Activated CD8-positive, alpha-beta memory T cell treated with anti-CD3 and anti-CD28 coated beads, Interleukin-2, amount 50 U/mL, for 24 hours (primary cell): ENCODE results near the gene BCLAF3.
A peak's percentile ranks its signal among the peaks of the same experiment; 100 is the strongest.

Experiments
- DNase-seq: peaks from one replicate; pipeline ENCODE4 v3.0.0-alpha.2; 2020; ENCODE audit errors: extremely low read depth

Gene BCLAF3

DNA sequence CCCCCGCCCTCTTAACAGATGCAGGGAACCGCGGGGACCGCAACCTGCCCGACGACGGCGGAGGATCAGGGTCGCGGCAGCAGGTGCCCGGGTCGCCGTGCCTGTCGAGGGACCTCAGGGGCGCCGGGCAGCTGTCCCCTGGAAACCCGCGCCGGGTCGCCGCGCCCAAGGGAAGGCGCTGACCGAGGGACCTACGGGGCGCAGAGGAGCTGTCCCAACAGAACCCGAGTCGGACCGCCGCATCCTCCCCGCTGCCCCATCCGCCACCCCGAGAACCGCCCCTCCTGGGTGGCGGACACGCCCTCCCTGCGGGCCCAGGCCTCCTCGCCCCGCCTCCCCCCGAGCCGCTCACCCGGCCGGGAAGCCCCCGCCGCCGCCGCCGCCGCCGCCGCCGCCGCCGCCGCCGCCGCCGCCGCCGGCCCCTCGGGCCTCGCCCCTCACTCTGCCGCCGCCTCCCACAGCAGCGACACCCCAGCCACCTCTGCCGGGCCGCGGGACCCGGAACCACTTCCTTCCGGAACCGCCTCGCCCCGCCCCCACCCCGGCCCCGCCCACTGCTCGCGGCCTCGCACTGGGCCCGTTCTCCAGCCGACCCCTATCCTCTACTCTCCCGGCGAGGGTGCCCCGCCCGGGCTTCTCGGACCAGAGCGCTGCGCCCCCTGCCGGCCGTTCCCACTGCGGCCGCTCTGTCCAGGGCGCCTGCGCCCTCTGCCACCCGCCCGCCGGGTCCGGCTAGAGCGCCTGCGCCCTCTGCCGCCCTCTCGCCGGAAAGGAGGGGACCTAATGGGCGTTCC lies at the start of gene BCLAF3:
Gene BCLAF3 (minus strand): TSS at position 506 of the 794 bp plus-strand sequence. CDS start 20,797 bp downstream, outside the sequence.
- peak; percentile 40 for DNase-seq

DNA sequence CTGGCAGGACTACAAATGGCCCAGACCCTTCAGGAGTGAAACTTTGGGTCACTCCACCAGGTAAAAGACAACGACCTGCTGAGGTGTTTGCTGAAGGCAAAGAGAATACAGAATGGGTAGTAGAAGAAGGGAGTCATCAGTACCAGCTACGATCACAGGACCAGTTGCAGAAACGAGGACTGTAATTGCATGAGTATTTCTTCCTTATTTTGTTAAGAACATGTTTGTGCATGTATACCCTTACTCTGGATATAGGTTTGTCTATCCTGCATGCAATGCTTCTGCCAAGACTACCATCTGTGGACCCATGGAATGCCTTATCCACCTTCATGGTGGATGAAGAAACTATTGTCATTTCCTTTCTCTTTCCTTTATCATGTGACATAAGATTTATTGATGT lies 48.1 kb upstream of the BCLAF3 start:
- DNase-seq, result no peak

DNA sequence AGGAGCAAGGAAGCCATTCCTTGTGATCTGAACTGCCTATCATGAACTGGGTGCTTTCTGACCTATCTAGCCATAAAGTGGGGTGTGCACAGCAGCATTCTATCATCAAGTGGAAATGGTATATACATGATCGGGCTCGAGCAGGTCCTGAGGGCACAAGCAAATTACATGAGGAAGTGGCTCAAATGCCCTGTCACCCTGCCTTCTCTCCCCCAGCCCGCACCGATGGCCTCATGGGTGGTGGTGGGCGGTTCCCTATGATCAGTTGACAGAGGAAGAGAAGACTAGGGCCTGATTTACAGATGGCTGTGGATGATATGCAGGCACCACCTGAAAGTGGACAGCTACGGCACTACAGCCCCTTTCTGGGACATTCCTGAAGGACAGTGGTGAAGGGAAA lies 46.3 kb upstream of the BCLAF3 start:
- no peak for DNase-seq

DNA sequence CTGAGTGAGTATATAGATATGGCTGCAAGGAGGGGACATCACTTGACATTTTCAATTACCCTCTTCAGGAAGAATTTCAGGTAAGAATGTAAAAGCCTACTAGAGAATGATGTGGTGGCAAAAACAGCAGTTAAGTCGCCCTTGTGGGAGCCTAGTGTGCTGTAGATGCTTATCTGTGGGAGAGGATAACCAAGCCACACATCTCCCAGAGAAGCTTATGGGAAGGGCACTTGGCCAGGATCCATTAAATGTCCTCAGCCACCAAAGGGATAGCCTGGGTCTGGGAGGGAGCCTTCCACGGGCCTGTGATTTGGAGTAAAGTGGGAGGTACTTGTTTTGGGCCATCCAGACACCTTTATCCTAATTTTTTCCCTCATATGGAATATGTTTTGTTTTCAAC lies 41.3 kb upstream of the BCLAF3 start:
- no peak for DNase-seq

DNA sequence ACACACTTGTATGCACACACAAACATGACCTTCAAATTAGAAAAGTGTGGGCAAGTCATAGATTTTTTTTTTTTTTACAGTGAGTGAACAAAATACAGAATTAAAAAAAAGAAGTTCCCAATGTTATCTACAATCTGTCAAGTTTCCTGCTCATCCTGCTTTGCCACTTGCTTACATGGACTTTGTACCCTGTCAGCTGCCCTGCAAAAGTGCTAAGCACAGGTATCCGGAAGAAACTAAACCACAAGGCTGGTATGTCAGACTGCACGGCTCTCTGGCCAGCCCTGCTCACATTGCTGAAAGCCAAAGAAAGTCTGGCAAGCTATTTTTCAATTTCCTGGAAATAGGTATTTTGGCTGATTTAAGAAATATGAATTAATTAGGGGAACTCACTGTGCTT lies 38.9 kb upstream of the BCLAF3 start:
- DNase-seq, result no peak

DNA sequence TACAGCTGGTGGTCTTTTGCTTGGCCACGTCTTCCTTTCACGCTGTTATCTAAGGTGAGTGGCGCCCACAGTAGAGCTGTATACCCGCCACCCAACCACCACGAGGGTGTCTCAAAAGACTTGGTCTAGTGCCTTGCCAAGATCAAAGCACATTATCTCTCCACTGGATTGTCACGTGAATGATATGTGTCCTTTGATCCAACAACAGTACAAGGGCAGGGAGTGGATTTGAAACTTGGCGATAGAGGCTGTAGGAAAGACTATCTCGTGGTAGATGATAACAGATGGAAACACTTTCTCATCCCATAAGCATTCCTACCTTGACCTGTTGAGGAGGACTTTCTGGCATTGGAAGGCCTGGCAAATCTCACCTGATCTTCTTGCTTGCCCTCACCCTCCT lies 37.7 kb upstream of the BCLAF3 start:
- no peak for DNase-seq

DNA sequence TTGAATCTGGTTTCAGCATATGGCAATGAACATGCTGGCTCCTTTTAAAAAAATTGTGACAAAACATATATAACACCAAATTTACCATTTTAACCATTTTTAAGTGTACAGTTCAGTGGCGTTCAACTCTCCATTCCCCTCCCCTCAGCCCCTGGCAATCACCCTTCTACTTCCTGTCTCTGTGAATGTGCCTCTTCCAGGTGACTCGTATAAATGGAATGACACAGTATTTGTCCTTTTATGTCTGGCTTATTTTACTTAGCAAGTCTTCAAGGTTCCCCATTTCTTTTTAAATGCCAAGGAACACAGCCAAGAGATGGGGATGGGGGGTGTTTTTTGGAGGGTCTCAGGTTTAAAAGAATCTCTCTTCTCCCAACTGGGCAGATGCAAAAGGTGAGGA lies 35.4 kb upstream of the BCLAF3 start:
- no peak for DNase-seq

DNA sequence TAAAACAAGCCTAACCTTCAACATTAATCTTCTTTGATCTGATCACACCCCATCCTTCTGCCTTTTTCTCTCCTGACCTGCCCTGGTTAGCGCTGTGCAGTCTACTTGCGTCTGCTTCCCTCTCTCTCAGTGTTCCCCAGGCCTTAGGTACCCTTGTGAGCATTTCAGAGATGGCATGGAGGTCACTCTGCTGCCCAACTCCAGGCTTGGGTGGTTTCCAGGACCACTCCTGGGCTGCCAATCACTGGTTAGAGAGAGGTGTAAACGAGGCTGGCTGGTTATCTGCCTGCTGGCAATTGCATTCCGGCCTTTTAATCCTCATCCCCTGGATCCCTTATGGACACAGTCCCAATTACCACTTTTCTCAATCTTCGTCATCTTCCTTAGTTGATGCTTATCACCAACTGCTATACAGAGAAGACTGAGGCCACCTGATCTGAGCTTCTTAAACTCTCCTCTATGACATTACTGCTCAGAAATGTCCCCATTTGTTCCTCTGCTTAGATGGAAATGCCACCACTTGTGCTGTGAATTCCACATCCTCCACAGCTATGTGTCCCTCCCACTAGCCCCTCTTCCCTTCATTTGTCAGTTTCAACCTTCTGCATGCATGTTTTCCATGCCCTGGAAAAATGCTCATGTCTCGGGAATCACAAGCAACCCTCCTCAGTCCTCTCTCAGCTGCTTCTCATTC lies 29.0 kb upstream of the BCLAF3 start:
- no peak for DNase-seq

DNA sequence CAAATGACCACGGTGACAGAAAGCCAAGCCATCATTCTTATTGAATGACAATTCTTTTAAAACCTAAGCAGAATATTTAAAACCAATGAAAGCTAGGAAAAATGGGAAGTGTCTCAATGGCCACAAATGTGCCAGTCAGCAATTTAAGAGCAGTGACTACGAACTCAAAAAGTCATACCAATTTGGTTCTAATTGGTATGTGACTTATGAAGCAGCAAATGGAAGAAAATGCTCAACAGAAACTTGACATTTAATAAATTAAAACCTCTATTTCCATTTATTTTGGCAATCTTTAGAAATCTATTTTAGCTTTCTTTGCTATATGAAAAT lies 25.7 kb upstream of the BCLAF3 start:
- no peak for DNase-seq

DNA sequence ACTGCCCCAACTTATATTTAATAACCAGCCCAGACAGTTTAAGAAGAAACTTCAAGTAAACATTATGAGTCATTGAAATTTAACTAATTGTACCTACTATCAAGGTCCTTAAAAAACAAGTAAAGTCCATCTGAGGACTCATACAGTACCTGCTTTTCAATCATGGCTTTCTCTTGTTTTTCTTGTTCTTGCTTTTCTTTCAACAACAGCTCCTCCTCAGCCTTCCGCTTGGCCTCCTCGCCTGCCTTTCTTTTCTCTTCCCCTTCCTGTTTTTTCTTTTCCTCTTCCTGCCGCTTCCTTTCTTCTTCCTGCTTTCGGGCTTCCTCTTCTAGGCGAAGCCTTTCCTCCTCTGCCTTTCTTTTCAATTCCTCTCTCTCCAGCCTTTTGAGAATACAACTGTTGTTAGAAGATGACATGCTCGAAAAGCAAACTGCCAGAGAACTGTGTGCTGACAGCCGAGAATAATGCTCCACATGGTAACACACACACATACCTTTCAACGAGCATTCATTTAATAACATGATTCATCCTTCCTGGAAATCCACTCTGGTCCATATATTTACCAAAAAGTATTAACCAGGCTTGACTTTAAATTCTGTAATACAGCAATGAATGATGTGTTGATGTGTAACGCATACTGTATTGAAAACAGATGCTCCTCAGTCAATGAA lies 25.2 kb upstream of the BCLAF3 start:
- DNase-seq, result no peak

DNA sequence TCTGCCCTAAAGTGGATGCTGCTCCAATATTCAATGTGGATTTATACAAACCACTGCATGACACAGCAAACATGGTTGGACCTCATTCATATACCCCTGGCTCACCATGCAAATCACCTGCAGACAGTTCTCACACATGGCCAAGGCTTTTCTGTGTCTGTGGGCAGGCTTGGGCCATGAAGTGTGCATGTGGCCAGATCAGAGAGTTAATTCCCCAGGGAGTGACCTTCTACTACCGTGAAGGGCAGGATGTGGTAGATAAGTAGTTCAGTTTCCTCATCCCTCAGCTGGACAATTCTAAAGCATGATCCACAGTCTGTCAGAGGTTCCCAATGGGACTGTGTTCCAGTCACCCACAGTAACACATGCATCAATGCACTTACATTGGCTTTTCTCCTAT lies 24.6 kb upstream of the BCLAF3 start:
- DNase-seq, result no peak

DNA sequence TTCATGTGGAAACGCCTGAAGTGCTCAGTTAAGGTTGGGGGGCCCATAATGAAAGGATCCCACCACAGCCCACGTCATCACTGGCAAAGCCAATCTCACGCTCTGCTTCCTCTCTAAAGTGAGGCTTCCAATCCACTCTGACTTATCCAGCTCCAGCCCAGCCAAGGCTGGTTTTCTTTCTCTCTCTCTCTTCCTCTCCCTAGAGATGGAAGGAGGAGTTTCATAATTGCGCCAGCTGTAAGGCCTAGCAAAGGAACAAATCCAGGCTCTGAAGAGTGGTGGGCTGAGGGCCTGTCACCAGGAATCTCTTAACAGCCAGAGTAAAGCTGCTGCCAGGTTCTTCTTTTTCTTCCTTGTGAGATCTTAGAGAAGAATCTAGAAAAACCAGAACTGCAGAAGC lies 20.7 kb upstream of the BCLAF3 start:
- no peak for DNase-seq

DNA sequence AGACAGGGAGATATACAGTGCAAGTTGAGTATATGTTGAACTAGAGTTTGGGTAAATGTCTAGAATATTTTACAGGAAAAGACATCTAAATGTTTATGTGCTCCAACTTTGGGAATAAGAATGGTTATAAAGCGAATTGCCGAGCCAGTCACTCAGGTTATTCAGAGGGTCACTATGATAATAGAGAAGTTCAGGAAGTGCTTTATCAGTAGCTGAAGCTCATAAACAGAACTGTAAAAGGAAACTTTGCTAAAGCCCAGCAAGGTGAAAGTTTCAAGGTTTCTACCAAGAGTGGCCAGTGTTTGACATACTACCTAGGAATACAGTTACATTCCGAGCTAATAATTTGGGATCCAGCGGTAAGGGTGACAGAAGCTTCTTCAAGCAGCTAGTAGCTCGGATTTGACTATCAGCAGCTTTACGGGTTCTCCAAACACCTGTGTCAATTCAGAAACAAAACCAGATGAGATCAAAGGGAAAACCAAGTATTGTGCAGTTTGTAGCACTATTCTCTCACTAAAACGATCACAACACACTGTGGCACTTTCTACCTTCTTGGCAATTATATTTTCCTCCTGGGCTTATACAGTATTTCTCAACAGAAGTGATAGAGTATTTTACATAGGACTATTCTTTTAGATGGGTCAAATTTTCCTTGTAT lies 17.2 kb upstream of the BCLAF3 start:
- no peak for DNase-seq

DNA sequence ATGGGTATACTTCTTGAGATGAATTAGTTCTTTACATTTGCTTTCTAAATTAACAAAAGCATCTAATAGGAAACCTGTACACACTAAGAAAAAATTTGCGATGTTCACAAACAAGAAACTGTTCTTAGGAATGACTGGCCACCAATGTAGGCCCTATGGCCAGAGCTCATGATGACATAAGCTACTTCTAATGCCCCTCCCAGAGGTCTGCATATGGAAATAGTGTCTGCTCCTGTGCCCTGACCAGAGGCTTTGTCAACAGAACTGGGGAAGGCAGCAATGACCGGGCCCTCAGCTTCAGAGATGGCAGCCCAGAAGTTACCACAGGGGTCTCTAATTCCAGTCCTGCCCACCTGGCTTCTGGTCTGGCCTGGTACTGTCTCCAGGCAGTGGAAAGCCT lies 15.0 kb upstream of the BCLAF3 start:
- DNase-seq, result no peak

DNA sequence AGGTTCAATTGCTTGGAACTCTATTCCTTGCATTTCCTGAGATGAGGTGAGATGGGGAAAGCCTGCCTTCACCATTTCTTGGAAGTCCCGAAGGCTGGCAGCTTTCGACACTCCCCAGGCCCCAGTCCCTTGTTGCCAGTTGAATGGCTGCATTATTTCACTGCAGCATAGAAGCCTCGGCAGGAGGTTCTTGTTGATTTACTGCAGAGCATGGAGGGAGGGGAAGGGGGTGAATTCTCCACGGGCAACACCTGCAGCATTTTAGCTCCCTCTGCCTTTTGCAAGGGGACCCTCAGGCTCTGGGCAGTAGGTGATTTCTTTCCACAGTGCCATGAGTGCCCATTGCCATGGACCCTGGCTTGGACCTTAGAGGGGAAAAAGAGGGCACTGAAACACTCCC lies 10.7 kb upstream of the BCLAF3 start:
- DNase-seq, result no peak

DNA sequence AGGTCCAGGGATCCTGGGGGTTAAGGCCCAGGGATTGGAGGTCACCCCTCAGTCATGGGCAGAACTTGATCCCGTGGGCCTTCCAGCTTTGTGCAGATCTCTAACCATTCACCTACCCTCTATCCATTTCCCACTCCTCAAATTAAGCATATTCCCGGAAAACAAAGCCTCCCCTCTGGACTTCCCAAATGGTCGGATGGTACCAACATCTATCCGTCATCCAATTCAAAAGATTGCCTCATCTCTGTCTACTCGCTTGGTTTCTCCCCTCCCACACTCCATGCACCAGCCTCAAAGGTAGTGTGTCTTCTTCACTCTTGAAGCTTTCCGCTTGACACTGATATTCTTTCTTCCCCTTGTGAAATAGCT lies 473 bp upstream of the BCLAF3 start:
- DNase-seq, result no peak

DNA sequence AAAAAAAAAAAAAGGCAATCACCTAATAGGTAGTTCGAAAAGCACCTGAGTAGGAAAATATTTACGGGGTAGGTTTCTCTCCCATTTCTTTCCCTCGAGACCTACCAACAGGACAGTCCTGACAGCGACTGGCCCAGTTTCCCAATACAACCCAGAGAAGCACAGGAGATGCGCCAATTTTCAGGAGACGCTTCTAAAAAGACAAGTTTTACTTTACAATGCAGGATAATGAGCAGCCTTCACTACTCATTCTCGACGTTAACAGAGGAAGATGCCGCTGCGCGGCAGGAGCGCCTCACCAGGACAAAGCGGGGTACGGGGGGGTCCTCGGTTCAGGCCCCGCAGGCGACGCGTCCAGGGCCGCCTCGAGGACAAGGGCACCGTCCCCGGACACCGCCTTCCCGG lies 708 bp downstream of the BCLAF3 start:
- no peak for DNase-seq

DNA sequence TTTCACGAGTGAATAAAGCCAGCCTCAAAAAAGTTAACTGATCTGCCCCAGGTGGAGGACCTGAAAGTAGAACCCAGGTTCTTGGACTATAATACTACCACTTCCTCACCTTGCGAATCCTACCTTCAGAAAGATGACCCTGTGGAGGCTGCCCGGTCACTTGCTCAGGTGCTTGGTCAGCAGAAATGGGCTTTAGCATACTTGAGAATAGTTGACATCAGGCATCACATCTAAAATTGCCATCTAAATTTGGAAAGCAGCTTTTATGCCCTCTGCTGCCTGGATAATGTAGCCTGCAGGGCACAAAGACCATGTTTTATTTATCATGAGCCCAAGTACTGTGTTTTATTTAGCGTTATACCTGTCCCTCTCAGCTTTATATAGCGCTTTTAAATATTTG lies 3.0 kb downstream of the BCLAF3 start:
- no peak for DNase-seq

DNA sequence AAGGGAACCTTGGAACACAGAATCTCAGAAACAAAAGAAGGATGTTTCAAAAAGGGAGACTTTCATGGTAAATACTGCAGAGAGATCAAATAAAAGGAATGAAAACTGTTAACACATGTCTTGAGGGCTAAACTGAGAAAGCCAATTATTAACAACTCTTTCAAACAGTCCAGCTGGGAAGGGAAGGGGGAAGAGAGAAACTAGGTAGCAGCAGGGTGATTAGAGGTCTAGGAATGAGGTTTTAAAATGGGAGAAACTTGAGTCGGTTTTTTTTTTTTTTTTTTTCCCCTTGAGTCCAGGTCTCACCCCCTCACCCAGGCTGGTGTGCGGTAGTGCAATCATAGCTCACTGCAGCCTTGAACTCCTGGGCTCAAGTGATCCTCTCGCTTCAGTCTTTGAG lies 4.3 kb downstream of the BCLAF3 start:
- no peak for DNase-seq

DNA sequence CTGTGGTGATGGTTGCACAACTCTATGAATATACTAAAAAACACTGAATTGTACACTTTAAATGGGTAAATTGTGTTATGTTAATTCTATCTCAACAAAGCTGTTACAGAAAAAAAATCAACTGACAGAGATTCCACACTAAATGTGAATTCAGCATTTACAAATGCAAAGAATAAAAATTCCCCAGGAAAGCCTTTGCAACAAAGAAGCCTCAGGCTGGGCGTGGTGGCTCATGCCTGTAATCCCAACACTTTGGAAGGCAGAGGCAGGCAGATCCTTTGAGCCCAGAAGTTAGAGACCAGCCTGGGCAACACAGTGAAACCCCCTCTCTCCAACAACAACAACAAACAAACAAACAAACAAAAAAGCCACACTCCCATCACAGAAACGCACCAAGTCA lies 8.9 kb downstream of the BCLAF3 start:
- no peak for DNase-seq

DNA sequence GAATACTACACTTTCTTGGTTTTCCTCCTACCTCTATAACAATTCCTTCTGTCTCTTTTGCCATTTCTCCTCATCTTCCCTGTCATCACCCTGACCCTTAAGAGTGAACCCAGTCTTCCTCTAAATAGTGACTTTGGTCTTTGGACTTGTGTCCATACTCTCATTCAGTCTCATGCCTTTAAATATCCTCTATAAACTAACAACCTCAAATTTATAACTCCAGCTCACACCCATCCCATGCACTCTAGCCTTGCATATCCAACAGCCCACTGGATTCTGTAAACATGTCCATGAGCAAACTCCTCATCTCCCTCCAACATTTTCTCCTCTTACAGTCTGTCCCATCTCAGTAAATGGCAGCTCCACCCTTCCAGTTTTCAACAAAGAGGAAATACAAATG lies 15.0 kb downstream of the BCLAF3 start:
- no peak for DNase-seq

DNA sequence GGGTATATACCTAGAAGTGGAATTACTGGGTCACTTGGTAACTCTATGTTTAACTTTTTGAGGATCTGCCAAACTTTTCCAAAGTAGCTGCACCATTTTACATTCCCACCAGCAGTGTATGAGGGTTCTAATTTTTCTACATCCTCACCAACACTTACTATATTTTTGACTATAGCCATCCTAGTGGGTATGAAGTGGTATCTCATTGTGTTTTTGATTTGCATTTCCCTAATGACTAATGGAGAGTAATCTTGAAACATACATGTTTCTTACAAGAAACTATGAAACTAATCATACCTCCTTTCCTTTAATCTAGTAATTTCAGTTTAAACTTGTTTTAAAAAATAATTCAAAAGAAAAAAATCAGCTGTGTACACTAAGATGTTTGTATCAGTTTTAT lies 17.9 kb downstream of the BCLAF3 start:
- DNase-seq, result no peak

DNA sequence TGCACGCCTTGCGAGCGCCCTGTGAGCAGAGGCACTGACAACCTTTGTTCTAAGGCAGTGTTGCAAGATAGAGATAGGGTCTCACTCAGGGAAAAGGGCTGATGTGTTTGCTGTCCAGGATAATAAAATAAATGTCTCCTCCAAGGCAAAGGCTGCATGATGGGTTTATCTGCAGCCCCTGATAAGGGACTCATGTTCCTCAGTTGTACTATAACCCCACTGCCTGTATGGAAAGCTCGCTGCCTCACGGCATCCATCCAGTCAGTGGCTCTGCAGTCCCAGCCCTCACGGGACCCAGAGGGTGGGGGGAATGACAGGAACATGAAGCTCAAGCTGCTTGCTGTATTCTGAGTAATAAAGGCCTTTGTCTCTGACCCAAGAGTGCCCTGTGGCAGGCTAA lies 22.6 kb downstream of the BCLAF3 start:
- DNase-seq, result no peak
